ENCODE results near the gene LMAN2L.
A peak's percentile ranks its signal among the peaks of the same experiment; 100 is the strongest.
"Not testable (repeated sequence)": the region's sequence is repeated elsewhere in the genome, so short reads cannot be mapped to it uniquely, and the experiment has no call there.

The LMAN2L gene

DNA sequence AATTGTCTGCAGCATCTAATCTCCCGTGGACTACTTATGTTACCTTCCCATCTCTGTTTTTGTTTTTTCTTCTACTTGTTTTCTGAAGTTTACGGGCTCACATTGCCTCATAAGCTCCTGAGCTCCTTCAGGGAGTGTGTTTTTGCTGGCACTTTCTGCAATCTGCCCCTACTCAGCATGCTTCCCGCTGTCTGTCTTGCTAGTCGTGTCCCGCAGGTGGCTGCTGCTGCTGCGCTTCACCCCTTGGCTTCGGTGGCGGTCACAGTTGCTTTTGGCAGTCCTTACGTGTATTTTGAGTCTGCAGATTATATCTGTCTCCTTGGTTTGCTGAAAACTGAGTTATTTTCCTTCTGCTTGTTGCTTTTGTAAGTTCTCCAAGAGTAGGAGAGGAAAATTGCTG is 60.0 kb downstream of the LMAN2L start:
- DNase-seq (ENCODE audit: low read depth): no peak
- no peak overlapping the region for H3K4me3 ChIP-seq (ENCODE audit: low read depth, low read length)
- TF ChIP-seq POLR2A (IDR thresholded peaks at IDR 0.05; ENCODE audit: extremely low read depth, insufficient read length) (no peak), MYC (IDR thresholded peaks at IDR 0.05; ENCODE audit: low read depth, low read length) (no peak)
- TF ChIP-seq, protein P1, sequence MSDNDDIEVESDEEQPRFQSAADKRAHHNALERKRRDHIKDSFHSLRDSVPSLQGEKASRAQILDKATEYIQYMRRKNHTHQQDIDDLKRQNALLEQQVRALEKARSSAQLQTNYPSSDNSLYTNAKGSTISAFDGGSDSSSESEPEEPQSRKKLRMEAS (IDR thresholded peaks at IDR 0.05; ENCODE audit: low read depth, low read length): no peak
- TF ChIP-seq, protein P2, sequence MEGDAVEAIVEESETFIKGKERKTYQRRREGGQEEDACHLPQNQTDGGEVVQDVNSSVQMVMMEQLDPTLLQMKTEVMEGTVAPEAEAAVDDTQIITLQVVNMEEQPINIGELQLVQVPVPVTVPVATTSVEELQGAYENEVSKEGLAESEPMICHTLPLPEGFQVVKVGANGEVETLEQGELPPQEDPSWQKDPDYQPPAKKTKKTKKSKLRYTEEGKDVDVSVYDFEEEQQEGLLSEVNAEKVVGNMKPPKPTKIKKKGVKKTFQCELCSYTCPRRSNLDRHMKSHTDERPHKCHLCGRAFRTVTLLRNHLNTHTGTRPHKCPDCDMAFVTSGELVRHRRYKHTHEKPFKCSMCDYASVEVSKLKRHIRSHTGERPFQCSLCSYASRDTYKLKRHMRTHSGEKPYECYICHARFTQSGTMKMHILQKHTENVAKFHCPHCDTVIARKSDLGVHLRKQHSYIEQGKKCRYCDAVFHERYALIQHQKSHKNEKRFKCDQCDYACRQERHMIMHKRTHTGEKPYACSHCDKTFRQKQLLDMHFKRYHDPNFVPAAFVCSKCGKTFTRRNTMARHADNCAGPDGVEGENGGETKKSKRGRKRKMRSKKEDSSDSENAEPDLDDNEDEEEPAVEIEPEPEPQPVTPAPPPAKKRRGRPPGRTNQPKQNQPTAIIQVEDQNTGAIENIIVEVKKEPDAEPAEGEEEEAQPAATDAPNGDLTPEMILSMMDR (IDR thresholded peaks at IDR 0.05; ENCODE audit: low read depth, low read length): no peak

DNA sequence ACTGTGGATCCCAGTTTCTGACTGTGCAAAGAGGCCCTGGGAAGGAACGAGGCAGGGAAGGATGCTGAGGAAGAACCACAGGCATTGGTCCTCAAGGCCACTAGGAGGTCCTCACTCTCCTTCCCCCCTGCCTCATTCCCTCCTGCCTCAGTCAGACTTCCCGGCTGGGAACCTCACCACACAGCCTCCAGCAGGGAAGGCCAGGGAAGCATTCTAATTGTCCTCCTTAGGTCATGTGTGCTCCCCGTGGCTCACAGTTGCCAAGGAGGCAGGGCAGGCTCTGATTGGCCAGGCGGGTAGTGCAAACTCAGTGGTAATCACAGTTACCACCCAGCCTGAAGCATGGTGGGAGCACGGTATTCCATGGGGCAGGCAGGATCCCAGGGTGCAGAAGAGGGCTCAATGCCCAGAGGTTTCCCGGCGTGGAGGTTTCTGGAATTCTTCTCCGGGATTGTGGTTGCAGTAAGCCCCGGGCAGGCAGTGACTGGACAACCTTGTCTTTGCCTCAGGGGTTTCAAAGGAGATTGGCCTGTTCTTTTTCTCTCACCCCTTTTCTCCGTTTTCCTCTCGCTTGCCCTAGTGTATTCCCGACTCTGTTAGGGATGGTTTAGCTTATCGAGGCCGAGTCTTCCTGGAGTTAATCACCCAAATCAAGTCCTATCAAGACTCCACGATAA is 70.2 kb downstream of the LMAN2L start:
- TF ChIP-seq, protein P2 (IDR thresholded peaks at IDR 0.05; ENCODE audit: low read depth, low read length): no peak
- TF ChIP-seq, protein P1 (IDR thresholded peaks at IDR 0.05; ENCODE audit: low read depth, low read length): no peak
- TF ChIP-seq MYC (IDR thresholded peaks at IDR 0.05; ENCODE audit: low read depth, low read length) (no peak), POLR2A (IDR thresholded peaks at IDR 0.05; ENCODE audit: extremely low read depth, insufficient read length) (no peak)
- DNase-seq (ENCODE audit: low read depth): no peak

DNA sequence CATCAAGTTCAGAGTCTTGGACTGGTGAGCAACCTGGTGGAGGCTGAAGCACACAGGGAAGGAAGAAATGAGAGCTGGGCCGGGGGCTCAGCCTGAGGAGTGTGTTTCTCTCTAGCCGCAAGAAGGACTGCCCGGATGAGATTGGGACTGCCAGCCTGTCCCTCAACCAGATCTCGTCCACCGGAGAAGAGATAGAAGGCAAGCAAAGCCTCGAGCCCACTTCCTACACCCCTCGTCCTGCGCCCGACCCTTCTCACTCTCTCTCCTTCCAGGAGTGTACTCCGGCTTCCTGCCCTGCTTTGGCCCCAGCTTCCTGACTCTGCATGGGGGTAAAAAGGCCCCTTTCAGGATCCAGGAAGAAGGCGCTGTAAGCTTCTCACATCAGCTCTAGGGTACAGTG is 71.1 kb downstream of the LMAN2L start:
- TF ChIP-seq, protein P2 (IDR thresholded peaks at IDR 0.05; ENCODE audit: low read depth, low read length): no peak
- TF ChIP-seq, protein P1 (IDR thresholded peaks at IDR 0.05; ENCODE audit: low read depth, low read length): no peak
- TF ChIP-seq MYC (IDR thresholded peaks at IDR 0.05; ENCODE audit: low read depth, low read length): no peak
- TF ChIP-seq POLR2A (IDR thresholded peaks at IDR 0.05; ENCODE audit: extremely low read depth, insufficient read length): no peak
- no peak for DNase-seq (ENCODE audit: low read depth)
- no peak overlapping the region for H3K4me3 ChIP-seq (ENCODE audit: low read depth, low read length)

More for the DNA sequence above, 70.2 kb downstream of the LMAN2L start:
- no peak overlapping the region for H3K4me3 ChIP-seq (ENCODE audit: low read depth, low read length)

DNA sequence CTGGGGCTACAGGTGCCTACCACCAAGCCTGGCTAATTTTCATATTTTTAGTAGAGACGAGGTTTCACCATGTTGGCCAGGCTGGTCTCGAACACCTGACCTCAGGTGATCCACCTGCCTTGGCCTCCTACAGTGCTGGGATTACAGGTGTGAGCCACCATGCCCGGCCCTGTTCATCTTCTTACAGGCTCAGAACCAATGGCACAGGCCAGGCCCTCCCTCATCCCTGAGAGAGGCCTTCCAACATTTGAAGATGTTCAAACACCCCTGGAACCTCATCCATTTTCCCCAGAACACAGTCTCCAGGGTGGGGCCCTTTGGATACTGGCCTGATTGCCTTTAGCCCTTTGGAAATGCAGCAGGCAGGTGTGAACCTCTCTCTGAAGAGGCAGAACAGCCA is 74.1 kb downstream of the LMAN2L start:
- DNase-seq (ENCODE audit: low read depth); H3K4me3 ChIP-seq (ENCODE audit: low read depth, low read length): not testable (repeated sequence)

DNA sequence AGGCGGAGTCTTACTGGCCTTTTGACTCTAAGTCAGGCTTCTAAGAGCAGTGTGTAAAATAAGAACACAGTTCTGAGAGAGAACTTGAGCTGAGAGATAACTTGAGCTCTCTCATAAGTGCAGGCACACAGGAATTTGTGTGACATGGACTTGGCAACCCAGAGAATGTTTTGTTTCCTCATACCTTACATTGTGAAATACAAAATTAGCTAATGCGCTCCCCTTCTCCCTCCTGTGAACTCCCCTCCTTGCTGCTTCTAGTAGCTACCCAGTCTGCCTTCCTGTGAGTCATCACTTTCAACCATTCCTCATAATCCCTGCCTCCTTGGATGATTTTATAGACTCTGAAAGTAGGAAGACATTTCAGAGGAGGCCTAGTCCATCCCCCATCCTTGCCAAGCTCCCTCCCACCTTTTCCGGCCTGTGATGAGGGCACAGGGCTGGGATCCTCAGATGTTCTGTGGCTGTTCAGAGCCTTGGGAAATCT is 74.7 kb downstream of the LMAN2L start:
- DNase-seq (ENCODE audit: low read depth): peak; percentile 93
- no peak overlapping the region for H3K4me3 ChIP-seq (ENCODE audit: low read depth, low read length)
- TF ChIP-seq, protein P1 (IDR thresholded peaks at IDR 0.05; ENCODE audit: low read depth, low read length): no peak
- TF ChIP-seq POLR2A (IDR thresholded peaks at IDR 0.05; ENCODE audit: extremely low read depth, insufficient read length): no peak
- TF ChIP-seq MYC (IDR thresholded peaks at IDR 0.05; ENCODE audit: low read depth, low read length): peak; percentile 41; the same call in 1 of the 2 replicates
- TF ChIP-seq, protein P2 (IDR thresholded peaks at IDR 0.05; ENCODE audit: low read depth, low read length): no peak

DNA sequence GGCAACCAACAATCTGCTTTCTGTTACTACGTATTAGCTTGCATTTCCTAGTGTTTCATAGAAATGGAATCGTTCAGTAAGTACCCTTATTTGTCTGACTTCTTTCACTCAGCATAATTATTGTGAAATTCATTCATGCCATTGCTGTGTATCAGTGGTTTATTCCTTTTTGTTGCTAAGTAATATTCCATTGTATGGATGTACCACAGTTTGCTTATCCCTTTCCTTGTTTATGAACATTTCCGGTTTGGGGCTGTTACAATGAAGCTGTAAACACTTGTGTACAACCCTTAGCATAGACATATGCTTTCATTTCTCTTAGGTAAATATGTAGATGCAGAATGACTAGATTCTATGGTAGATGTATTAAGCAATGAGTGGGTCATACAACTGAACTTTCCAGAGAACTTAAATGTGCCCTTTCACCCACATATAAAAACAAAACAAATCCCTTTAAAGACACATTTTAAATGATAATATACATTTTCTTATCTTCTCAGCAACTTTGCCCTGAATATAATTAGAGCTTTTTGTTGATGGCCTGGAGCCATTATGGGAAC is 75.4 kb downstream of the LMAN2L start:
- no peak overlapping the region for H3K4me3 ChIP-seq (ENCODE audit: low read depth, low read length)
- TF ChIP-seq, protein P2 (IDR thresholded peaks at IDR 0.05; ENCODE audit: low read depth, low read length): no peak
- TF ChIP-seq MYC (IDR thresholded peaks at IDR 0.05; ENCODE audit: low read depth, low read length) (no peak), POLR2A (IDR thresholded peaks at IDR 0.05; ENCODE audit: extremely low read depth, insufficient read length) (no peak)
- TF ChIP-seq, protein P1 (IDR thresholded peaks at IDR 0.05; ENCODE audit: low read depth, low read length): no peak
- no peak for DNase-seq (ENCODE audit: low read depth)
